ENCODE data around the gene HDAC4.

DNA sequence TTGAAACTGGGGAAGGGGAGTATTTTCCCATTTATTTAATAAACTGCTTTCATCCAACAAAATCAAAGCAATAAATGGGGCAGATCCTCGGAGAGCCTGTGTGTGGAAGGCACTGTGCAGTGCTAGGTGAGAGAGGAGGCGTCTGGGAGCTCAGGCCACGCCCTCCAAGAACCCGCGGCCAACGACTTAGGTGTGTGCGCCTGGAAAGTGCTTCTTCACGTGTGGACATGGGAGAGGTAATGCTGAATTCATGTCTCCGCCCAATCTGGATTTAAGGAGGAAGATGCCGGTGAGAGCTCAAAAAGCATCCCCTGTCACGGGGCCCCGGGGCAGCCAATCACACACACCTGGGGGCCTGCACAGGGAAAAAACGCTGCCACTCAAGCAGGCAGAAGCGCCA lies 77.4 kb downstream of the HDAC4 start:
- TF ChIP-seq, protein P1, sequence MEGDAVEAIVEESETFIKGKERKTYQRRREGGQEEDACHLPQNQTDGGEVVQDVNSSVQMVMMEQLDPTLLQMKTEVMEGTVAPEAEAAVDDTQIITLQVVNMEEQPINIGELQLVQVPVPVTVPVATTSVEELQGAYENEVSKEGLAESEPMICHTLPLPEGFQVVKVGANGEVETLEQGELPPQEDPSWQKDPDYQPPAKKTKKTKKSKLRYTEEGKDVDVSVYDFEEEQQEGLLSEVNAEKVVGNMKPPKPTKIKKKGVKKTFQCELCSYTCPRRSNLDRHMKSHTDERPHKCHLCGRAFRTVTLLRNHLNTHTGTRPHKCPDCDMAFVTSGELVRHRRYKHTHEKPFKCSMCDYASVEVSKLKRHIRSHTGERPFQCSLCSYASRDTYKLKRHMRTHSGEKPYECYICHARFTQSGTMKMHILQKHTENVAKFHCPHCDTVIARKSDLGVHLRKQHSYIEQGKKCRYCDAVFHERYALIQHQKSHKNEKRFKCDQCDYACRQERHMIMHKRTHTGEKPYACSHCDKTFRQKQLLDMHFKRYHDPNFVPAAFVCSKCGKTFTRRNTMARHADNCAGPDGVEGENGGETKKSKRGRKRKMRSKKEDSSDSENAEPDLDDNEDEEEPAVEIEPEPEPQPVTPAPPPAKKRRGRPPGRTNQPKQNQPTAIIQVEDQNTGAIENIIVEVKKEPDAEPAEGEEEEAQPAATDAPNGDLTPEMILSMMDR (tag by site-specific recombination; IDR thresholded peaks at IDR 0.05) = no peak
- TF ChIP-seq HOXA7 (CRISPR knock-in tag; IDR thresholded peaks at IDR 0.05; ENCODE audit: borderline replicate concordance) (no peak), KLF9 (tag by site-specific recombination; IDR thresholded peaks at IDR 0.05; ENCODE audit: low read depth) (no peak), ZNF138 (tag by site-specific recombination; IDR thresholded peaks at IDR 0.05; ENCODE audit: borderline replicate concordance) (no peak), ZNF335 (tag by site-specific recombination; conservative IDR thresholded peaks at IDR 0.05) (no peak), ZNF423 (tag by site-specific recombination; IDR thresholded peaks at IDR 0.05) (no peak), ZNF560 (tag by site-specific recombination; IDR thresholded peaks at IDR 0.05; ENCODE audit: borderline replicate concordance) (no peak), ZXDB (tag by site-specific recombination; IDR thresholded peaks at IDR 0.05) (no peak), ZNF121 (tag by site-specific recombination; IDR thresholded peaks at IDR 0.05) (no peak), ZNF768 (tag by site-specific recombination; IDR thresholded peaks at IDR 0.05) (no peak), ZNF274 (IDR thresholded peaks at IDR 0.05; ENCODE audit: low read length) (no peak), ZNF274 (tag by site-specific recombination; IDR thresholded peaks at IDR 0.05; ENCODE audit: borderline replicate concordance) (no peak), RBAK (tag by site-specific recombination; IDR thresholded peaks at IDR 0.05) (no peak)
- TF ChIP-seq, protein P2, sequence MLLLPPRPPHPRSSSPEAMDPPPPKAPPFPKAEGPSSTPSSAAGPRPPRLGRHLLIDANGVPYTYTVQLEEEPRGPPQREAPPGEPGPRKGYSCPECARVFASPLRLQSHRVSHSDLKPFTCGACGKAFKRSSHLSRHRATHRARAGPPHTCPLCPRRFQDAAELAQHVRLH (tag by site-specific recombination; IDR thresholded peaks at IDR 0.05) = no peak
